CD4-positive, CD25-positive, alpha-beta regulatory T cell (primary cell): ENCODE results near the gene GFOD1. TPM values are rescaled to one million over a fixed set of nuclear protein-coding genes. Genes with fewer than 3 reads are reported as not detected.
"Not testable (repeated sequence)": the region's sequence is repeated elsewhere in the genome, so short reads cannot be mapped to it uniquely, and the experiment has no call there.

Experiments
- ATAC-seq, 2 donors: fragments of 150-1000 bp; cut with Tn5 transposase; one replicate each; pipeline ENCODE4 v1.10.0; 2021; ENCODE audit warnings: low read depth in 2 of 2, moderate number of reproducible peaks in 2 of 2, moderate library complexity in 1 of 2
- DNase-seq, 3 donors: peaks; one replicate each; pipeline versions ENCODE4 v3.0.0 to v3.0.0-alpha.2; 2012 to 2022; ENCODE audit warnings: mixed read lengths in 1 of 3
- H3K27ac ChIP-seq: one replicate; pipeline ENCODE4 v1.7.0; 2013; ENCODE audit warnings: mild to moderate bottlenecking, low read length; ENCODE audit not compliant: insufficient read depth, poor library complexity, severe bottlenecking
- H3K27me3 ChIP-seq: one replicate; pipeline ENCODE4 v1.7.0; 2013; ENCODE audit warnings: low read length; ENCODE audit not compliant: control insufficient read depth, insufficient read depth
- H3K36me3 ChIP-seq: one replicate; pipeline ENCODE4 v1.7.0; 2013; ENCODE audit warnings: mild to moderate bottlenecking, low read length, moderate library complexity; ENCODE audit not compliant: control insufficient read depth, insufficient read depth
- H3K4me1 ChIP-seq: 2 replicates; pipeline ENCODE4 v1.7.0; 2013; ENCODE audit warnings: mild to moderate bottlenecking, low read length; ENCODE audit not compliant: insufficient read depth, control insufficient read depth, poor library complexity, severe bottlenecking
- H3K4me3 ChIP-seq: one replicate; pipeline ENCODE4 v1.7.0; 2013; ENCODE audit warnings: low read depth, mild to moderate bottlenecking, low read length, moderate library complexity
- H3K9me3 ChIP-seq, 2 experiments: 1 replicate in 1 of 2; 2 replicates in 1 of 2; pipeline ENCODE4 v1.7.0; 2013; ENCODE audit warnings: low read length in 2 of 2, mild to moderate bottlenecking in 1 of 2, moderate library complexity in 1 of 2; ENCODE audit not compliant: control insufficient read depth in 2 of 2
- H3K27ac Mint-ChIP-seq, 3 donors: one replicate each; pipeline ENCODE4 v1.8.0; 2020 to 2022; ENCODE audit warnings: mild to moderate bottlenecking in 3 of 3, mixed read lengths in 3 of 3, moderate library complexity in 2 of 3
- H3K27me3 Mint-ChIP-seq: one replicate; pipeline ENCODE4 v1.8.0; 2022; ENCODE audit warnings: mild to moderate bottlenecking, mixed read lengths
- H3K36me3 Mint-ChIP-seq: one replicate; pipeline ENCODE4 v1.8.0; 2020; ENCODE audit warnings: mixed read lengths
- H3K4me1 Mint-ChIP-seq, 4 donors: one replicate each; pipeline ENCODE4 v1.8.0; 2020 to 2022; ENCODE audit warnings: mixed read lengths in 4 of 4, mild to moderate bottlenecking in 1 of 4
- H3K4me3 Mint-ChIP-seq, 4 donors: one replicate each; pipeline ENCODE4 v1.8.0; 2020 to 2022; ENCODE audit warnings: mild to moderate bottlenecking in 4 of 4, mixed read lengths in 4 of 4, moderate library complexity in 3 of 4
- H3K9me3 Mint-ChIP-seq, 7 donors: one replicate each; pipeline ENCODE4 v1.8.0; 2020 to 2022; ENCODE audit warnings: mixed read lengths in 7 of 7, mild to moderate bottlenecking in 3 of 7, moderate library complexity in 2 of 7
- polyA plus RNA-seq, 4 donors: library from polyadenylated mRNA; unstranded; fragments of 300-500 nt; fragmentation: Illumina TruSeq; gene quantifications; one replicate each; pipeline ENCODE4 v1.2.3, GENCODE V29; 2021
- total RNA-seq: library from RNA; stranded (reverse); gene quantifications from one replicate; pipeline ENCODE4 v1.2.3, GENCODE V29; 2022

The GFOD1 gene
- total and polyA plus RNA-seq, 5 donors from 2014 or later, result 0.06 to 1.8 (median 0.17) TPM

DNA sequence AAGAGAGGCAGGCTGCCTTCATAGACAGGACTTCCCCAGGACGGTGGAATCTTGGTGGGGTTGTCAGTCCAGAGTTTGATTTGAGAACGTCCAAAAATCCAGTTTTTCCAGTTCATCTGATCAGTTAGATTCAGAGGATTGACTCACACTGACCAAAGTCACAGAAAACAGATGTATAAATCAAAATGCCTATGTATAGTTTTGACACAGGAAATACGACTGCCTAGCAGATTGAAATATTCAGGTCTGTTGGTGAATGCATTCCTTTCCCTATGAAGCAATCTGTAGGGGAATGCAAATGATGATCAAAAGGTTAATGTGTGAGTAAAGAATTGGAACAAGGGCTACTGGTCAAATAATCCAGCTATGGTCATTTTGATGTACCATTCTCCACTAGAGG lies 29.7 kb upstream of the GFOD1 start:
- Mint-ChIP-seq H3K9me3 (no peaks in the 10 kb centered on the region), H3K27me3 (peaks cover 28% of the 10 kb centered on the region), H3K4me1 (no peaks in the 10 kb centered on the region), H3K36me3 (no peaks in the 10 kb centered on the region), H3K4me3 (no peak overlapping the region), H3K27ac (no peak overlapping the region)
- Histone ChIP-seq H3K4me3 (no peak overlapping the region), H3K27ac (no peak overlapping the region), H3K9me3 (no peaks in the 10 kb centered on the region), H3K4me1 (no peaks in the 10 kb centered on the region), H3K36me3 (no peaks in the 10 kb centered on the region), H3K27me3 (no peaks in the 10 kb centered on the region)
- ATAC-seq (no peak), DNase-seq (no peak)

GRCh38 chr6:13515912-13516311 lies 28.5 kb upstream of the GFOD1 start:
- H3K4me1 Mint-ChIP-seq, result no peaks in the 10 kb centered on the region
- H3K27me3 ChIP-seq, result no peaks in the 10 kb centered on the region
- H3K36me3 Mint-ChIP-seq, result no peaks in the 10 kb centered on the region
- ATAC-seq (no peak), DNase-seq (no peak)
- no peaks in the 10 kb centered on the region for H3K36me3 ChIP-seq
- H3K9me3 Mint-ChIP-seq, result no peaks in the 10 kb centered on the region
- H3K9me3 ChIP-seq, result no peaks in the 10 kb centered on the region
- H3K4me3 Mint-ChIP-seq, result no peak overlapping the region
- peaks cover 26% of the 10 kb centered on the region for H3K27me3 Mint-ChIP-seq
- H3K27ac ChIP-seq, result no peak overlapping the region
- H3K4me3 ChIP-seq, result no peak overlapping the region
- no peaks in the 10 kb centered on the region for H3K4me1 ChIP-seq
- no peak overlapping the region for H3K27ac Mint-ChIP-seq

- Histone ChIP-seq H3K4me3 (no peak overlapping the region), H3K4me1 (no peaks in the 10 kb centered on the region), H3K27ac (no peak overlapping the region), H3K27me3 (no peaks in the 10 kb centered on the region), H3K9me3 (no peaks in the 10 kb centered on the region), H3K36me3 (no peaks in the 10 kb centered on the region)
- DNase-seq, result no peak
- Mint-ChIP-seq H3K27ac (no peak overlapping the region), H3K4me1 (no peaks in the 10 kb centered on the region), H3K36me3 (no peaks in the 10 kb centered on the region), H3K9me3 (no peaks in the 10 kb centered on the region), H3K4me3 (no peak overlapping the region), H3K27me3 (peaks cover 20% of the 10 kb centered on the region)
- no peak for ATAC-seq
These were observed 26.5 kb upstream of the GFOD1 start for GRCh38 chr6:13513626-13514502.

- Mint-ChIP-seq H3K27ac (no peak overlapping the region), H3K9me3 (no peaks in the 10 kb centered on the region), H3K27me3 (peaks cover 18% of the 10 kb centered on the region), H3K36me3 (no peaks in the 10 kb centered on the region), H3K4me3 (no peak overlapping the region), H3K4me1 (no peaks in the 10 kb centered on the region)
- Histone ChIP-seq H3K27ac (no peak overlapping the region), H3K9me3 (no peaks in the 10 kb centered on the region), H3K36me3 (no peaks in the 10 kb centered on the region), H3K4me3 (no peak overlapping the region), H3K4me1 (no peaks in the 10 kb centered on the region), H3K27me3 (no peaks in the 10 kb centered on the region)
- ATAC-seq (no peak), DNase-seq (no peak)
These were observed 25.5 kb upstream of the GFOD1 start for GRCh38 chr6:13512900-13513299.

GRCh38 chr6:13511913-13512717 lies 24.7 kb upstream of the GFOD1 start:
- Histone ChIP-seq H3K4me1 (no peaks in the 10 kb centered on the region), H3K4me3 (no peak overlapping the region), H3K9me3 (no peaks in the 10 kb centered on the region), H3K27ac (no peak overlapping the region), H3K36me3 (no peaks in the 10 kb centered on the region), H3K27me3 (no peaks in the 10 kb centered on the region)
- Mint-ChIP-seq H3K9me3 (no peaks in the 10 kb centered on the region), H3K36me3 (no peaks in the 10 kb centered on the region), H3K4me1 (no peaks in the 10 kb centered on the region), H3K27me3 (peaks cover 18% of the 10 kb centered on the region), H3K27ac (no peak overlapping the region), H3K4me3 (no peak overlapping the region)
- ATAC-seq, result no peak
- no peak for DNase-seq

DNA sequence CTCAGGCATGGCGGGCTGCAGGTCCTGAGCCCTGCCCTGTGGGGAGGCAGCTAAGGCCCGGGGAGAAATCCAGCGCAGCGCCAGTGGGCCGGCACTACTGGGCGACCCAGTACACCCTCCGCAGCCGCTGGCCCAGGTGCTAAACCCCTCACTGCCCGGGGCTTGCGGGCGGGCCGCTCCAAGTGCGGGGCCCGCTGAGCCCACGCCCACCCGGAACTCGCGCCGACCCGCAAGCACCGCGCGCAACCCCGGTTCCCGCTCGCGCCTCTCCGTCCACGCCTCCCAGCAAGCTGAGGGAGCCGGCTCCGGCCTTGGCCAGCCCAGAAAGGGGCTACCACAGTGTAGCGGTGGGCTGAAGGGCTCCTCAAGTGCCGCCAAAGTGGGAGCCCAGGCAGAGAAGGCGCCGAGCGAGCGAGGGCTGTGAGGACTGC lies 23.8 kb upstream of the GFOD1 start:
- ATAC-seq, H3K9me3 Mint-ChIP-seq: not testable (repeated sequence)
- peaks cover 13% of the 10 kb centered on the region for H3K27me3 Mint-ChIP-seq

GRCh38 chr6:13510433-13510832 lies 23.0 kb upstream of the GFOD1 start:
- H3K4me1 ChIP-seq, H3K4me3 ChIP-seq, H3K27ac Mint-ChIP-seq, H3K36me3 ChIP-seq, H3K27ac ChIP-seq, H3K4me3 Mint-ChIP-seq, H3K27me3 ChIP-seq, H3K9me3 Mint-ChIP-seq, ATAC-seq, H3K36me3 Mint-ChIP-seq, H3K27me3 Mint-ChIP-seq, H3K9me3 ChIP-seq, DNase-seq, H3K4me1 Mint-ChIP-seq: not testable (repeated sequence)

More for the DNA sequence above, 23.8 kb upstream of the GFOD1 start:
- not testable (repeated sequence) for H3K9me3 ChIP-seq, H3K36me3 Mint-ChIP-seq, H3K36me3 ChIP-seq, H3K27ac ChIP-seq, H3K27me3 ChIP-seq, H3K4me1 Mint-ChIP-seq, H3K4me3 ChIP-seq, H3K27ac Mint-ChIP-seq, DNase-seq, H3K4me1 ChIP-seq, H3K4me3 Mint-ChIP-seq
